Natural killer cell (primary cell): ENCODE data around the gene PLK1. TPM values are rescaled to one million over a fixed set of nuclear protein-coding genes. Genes with fewer than 3 reads are reported as not detected.

Experiments
- ATAC-seq, 3 donors: fragments of 150-1000 bp in 2 of 3; fragments of 200-7000 bp in 1 of 3; cut with Tn5 transposase; 1 replicate in 1 of 3; 2 replicates in 2 of 3; pipeline ENCODE4 v1.10.0; 2021; ENCODE audit warnings: mild to moderate bottlenecking in 2 of 3, moderate library complexity in 2 of 3
- DNase-seq, 2 donors: peaks; one replicate each; pipeline versions ENCODE4 v3.0.0 to v3.0.0-alpha.2; 2013 to 2021; ENCODE audit warnings: mixed read lengths in 1 of 2
- H3K27ac ChIP-seq: one replicate; pipeline ENCODE4 v1.5.1; 2013; ENCODE audit warnings: mild to moderate bottlenecking, low read length
- H3K27me3 ChIP-seq: one replicate; pipeline ENCODE4 v1.6.1; 2013; ENCODE audit warnings: low read length; ENCODE audit not compliant: control insufficient read depth, insufficient read depth
- H3K36me3 ChIP-seq: one replicate; pipeline ENCODE4 v1.6.1; 2013; ENCODE audit warnings: low read length; ENCODE audit not compliant: control insufficient read depth, insufficient read depth
- H3K4me1 ChIP-seq: one replicate; pipeline ENCODE4 v1.6.1; 2013; ENCODE audit warnings: low read length; ENCODE audit not compliant: control insufficient read depth, insufficient read depth
- H3K4me3 ChIP-seq: one replicate; pipeline ENCODE4 v1.5.1; 2013; ENCODE audit warnings: low read length
- H3K9me3 ChIP-seq: one replicate; pipeline ENCODE4 v1.6.1; 2013; ENCODE audit warnings: low read length; ENCODE audit not compliant: control insufficient read depth, insufficient read depth
- H3K27ac Mint-ChIP-seq, 2 donors: one replicate each; pipeline ENCODE4 v1.8.0; 2022; ENCODE audit warnings: mild to moderate bottlenecking in 2 of 2, mixed read lengths in 2 of 2, moderate library complexity in 1 of 2
- H3K27me3 Mint-ChIP-seq, 2 donors: one replicate each; pipeline ENCODE4 v1.8.0; 2022; ENCODE audit warnings: low read depth in 2 of 2, mixed read lengths in 2 of 2
- H3K36me3 Mint-ChIP-seq: one replicate; pipeline ENCODE4 v1.8.0; 2022; ENCODE audit warnings: mixed read lengths
- H3K4me1 Mint-ChIP-seq, 2 donors: one replicate each; pipeline ENCODE4 v1.8.0; 2022; ENCODE audit warnings: mixed read lengths in 2 of 2
- H3K4me3 Mint-ChIP-seq: one replicate; pipeline ENCODE4 v1.8.0; 2022; ENCODE audit warnings: mild to moderate bottlenecking, moderate library complexity, mixed read lengths
- H3K9me3 Mint-ChIP-seq, 2 donors: one replicate each; pipeline ENCODE4 v1.8.0; 2022; ENCODE audit warnings: mixed read lengths in 2 of 2
- CTCF ChIP-seq: fragments of 200-600 bp; IDR thresholded peaks from one replicate; pipeline ENCODE4 v1.8.0; 2022; ENCODE audit warnings: antibody characterized with exemption
- WGBS: methylation state at CpG from one replicate; pipeline ENCODE4 v1.1.7; 2013; ENCODE audit warnings: missing lambda C conversion rate; ENCODE audit not compliant: insufficient coverage; 5-methylcytosine and 5-hydroxymethylcytosine counted together
- intact Hi-C: fragments of 100-400 bp; cut with micrococcal nuclease; formaldehyde crosslinking; loops from one replicate; pipeline ENCODE4 v1.14.2; 2022
- total RNA-seq, 4 donors: library from RNA; stranded (reverse); fragments of 120-200 nt in 1 of 4; gene quantifications; one replicate each; pipeline versions ENCODE4 v1.2.3 to v1.2.4, GENCODE V29; 2013 to 2022

PLK1 gene
- total RNA-seq, 3 donors from 2014 or later (not counting 1 experiment from before 2014, with no cell fraction given) = 0.66 to 2.9 (median 1.7) TPM

DNA sequence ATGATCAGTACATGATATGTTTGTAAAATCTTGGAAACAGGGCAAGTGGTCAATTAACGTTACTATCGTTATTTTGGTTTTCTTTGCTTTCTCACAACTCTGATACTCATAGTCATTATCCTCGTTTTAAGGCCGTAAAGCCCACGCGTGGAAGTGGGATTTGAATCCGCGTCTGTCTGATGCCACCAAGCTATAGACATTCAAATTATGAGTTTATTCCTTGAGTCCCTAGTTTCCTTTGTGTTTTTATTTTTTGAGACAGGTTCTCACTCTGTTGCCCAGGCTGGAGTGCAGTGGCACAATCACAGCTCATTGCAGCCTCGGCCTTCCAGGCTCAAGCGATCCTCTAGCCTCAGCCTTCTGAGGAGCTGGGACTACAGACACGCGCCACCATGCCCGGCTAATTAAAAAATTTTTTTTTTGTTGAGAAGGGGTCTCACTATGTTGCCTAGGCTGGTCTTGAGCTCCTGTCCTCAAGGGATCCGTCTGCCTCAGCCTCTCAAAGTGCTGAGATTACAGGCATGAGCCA is 36.4 kb upstream of the PLK1 start:
- H3K9me3 Mint-ChIP-seq = no peaks in the 10 kb centered on the region
- intact Hi-C loops = no loop called here
- 85% methylated on average over 14 of the region's 14 CpGs for WGBS
- peak in 1 of 2 donors; percentile 6 for DNase-seq
- Histone ChIP-seq H3K4me3 (peak overlapping the region; percentile 66), H3K4me1 (peaks cover 26% of the 10 kb centered on the region), H3K36me3 (peaks cover 13% of the 10 kb centered on the region), H3K9me3 (no peaks in the 10 kb centered on the region), H3K27ac (no peak overlapping the region), H3K27me3 (no peaks in the 10 kb centered on the region)
- no peak for ATAC-seq
- H3K4me3 Mint-ChIP-seq = peak overlapping the region; percentile 98
- H3K27me3 Mint-ChIP-seq = no peaks in the 10 kb centered on the region
- TF ChIP-seq CTCF = no peak
- peak overlapping the region; percentile 90 to 96 for H3K27ac Mint-ChIP-seq
- H3K4me1 Mint-ChIP-seq = peaks cover 44 to 49% of the 10 kb centered on the region in 2 donors
- H3K36me3 Mint-ChIP-seq = peaks cover 14% of the 10 kb centered on the region

DNA sequence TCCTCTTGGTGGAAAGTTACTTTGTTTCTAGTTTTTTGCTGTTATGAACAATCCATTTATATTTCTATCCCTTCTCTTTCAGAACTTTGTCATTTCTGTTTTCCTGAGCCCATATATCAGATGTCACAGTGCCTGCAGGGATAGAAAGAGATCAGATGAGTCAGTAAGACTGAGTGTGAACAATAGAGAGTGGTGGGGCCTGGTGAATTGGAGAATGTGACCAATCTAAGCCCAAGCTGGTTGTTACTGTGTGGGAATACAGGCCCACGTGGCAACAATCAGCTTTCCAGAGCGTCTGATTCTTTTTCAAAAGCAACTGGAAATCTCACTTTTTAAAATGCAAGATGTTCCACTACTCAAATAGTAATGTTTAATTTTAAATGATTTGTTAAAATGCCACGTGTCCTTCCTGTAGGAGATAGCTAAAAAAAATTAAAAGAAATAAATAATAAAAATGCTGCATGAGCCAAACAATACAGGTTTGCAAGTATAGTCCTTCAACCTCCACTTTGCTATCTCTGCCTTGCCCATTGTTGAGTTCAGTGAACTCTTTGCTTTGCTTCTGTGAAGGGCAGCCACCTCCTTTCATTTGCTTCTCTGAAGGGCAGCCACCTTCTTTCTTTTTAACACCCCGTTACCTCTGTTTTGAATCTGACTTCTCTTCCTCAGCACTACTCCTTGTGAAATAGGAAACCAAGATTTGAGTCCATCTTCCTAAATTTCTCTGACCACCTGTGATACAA is 27.8 kb upstream of the PLK1 start:
- no peak overlapping the region for H3K4me3 ChIP-seq
- no peaks in the 10 kb centered on the region for H3K27me3 Mint-ChIP-seq
- no peak for TF ChIP-seq CTCF
- no peak for DNase-seq
- H3K36me3 Mint-ChIP-seq = peaks cover 15% of the 10 kb centered on the region
- H3K27ac ChIP-seq = no peak overlapping the region
- H3K9me3 ChIP-seq = no peaks in the 10 kb centered on the region
- intact Hi-C loops = no loop called here
- H3K9me3 Mint-ChIP-seq = no peaks in the 10 kb centered on the region
- 70% methylated on average over 3 of the region's 4 CpGs for WGBS
- no peaks in the 10 kb centered on the region for H3K4me1 ChIP-seq
- peak overlapping the region in 1 of 2 donors; percentile 21 for H3K27ac Mint-ChIP-seq
- peaks cover 18 to 29% of the 10 kb centered on the region in 2 donors for H3K4me1 Mint-ChIP-seq
- no peak overlapping the region for H3K4me3 Mint-ChIP-seq
- H3K27me3 ChIP-seq = no peaks in the 10 kb centered on the region
- no peak for ATAC-seq
- peaks cover 29% of the 10 kb centered on the region for H3K36me3 ChIP-seq

- no peak overlapping the region for H3K4me3 ChIP-seq
- DNase-seq = no peak
- H3K27me3 ChIP-seq = no peaks in the 10 kb centered on the region
- intact Hi-C loops = no loop called here
- no peaks in the 10 kb centered on the region for H3K4me1 ChIP-seq
- no peak overlapping the region for H3K27ac ChIP-seq
- Mint-ChIP-seq H3K27ac (no peak overlapping the region), H3K27me3 (no peaks in the 10 kb centered on the region), H3K36me3 (peaks cover 8% of the 10 kb centered on the region), H3K4me3 (no peak overlapping the region), H3K4me1 (peaks cover 7 to 27% of the 10 kb centered on the region in 2 donors), H3K9me3 (no peaks in the 10 kb centered on the region)
- WGBS = 87% methylated on average over 3 of the region's 4 CpGs
- no peak for TF ChIP-seq CTCF
- ATAC-seq = no peak
- H3K9me3 ChIP-seq = no peaks in the 10 kb centered on the region
- peaks cover 26% of the 10 kb centered on the region for H3K36me3 ChIP-seq
Measured at GRCh38 chr16:23651943-23652468, 26.7 kb upstream of the PLK1 start.
